ENCODE measurements around the gene ZBTB5. TPM values are rescaled to one million over a fixed set of nuclear protein-coding genes. Genes with fewer than 3 reads are reported as not detected.

ZBTB5 gene
- polyA plus RNA-seq, 2 of the 4 experiments (the other 2 are of a cell fraction), result 12.4 to 18.1 TPM

- 93% methylated on average over 4 of the region's 4 CpGs for WGBS (ENCODE audit: missing lambda C conversion rate)
- ATAC-seq (no peak), DNase-seq (ENCODE audit: low read depth in 1 of 2, low spot score in 1 of 2) (no peak), FAIRE-seq (no peak)
- Histone ChIP-seq H3K4me1 (no peaks in the 10 kb centered on the region), H3K4me3 (no peak overlapping the region), H3K4me2 (no peak overlapping the region), H3K27ac (no peak overlapping the region), H3K9me3 (no peaks in the 10 kb centered on the region)
- no peak for TF ChIP-seq E2F6 (IDR thresholded peaks at IDR 0.05; ENCODE audit: borderline replicate concordance, low read depth)
- TF ChIP-seq ZSCAN20 (CRISPR knock-in tag; IDR thresholded peaks at IDR 0.05), result no peak
- no peak for TF ChIP-seq MYC (IDR thresholded peaks at IDR 0.05; ENCODE audit: borderline replicate concordance, low read length)
- no peak for TF ChIP-seq NPAS2 (CRISPR knock-in tag; IDR thresholded peaks at IDR 0.05; ENCODE audit: borderline replicate concordance)
- ChIA-PET CTCF (interaction anchor here (1.5 to 3.5 kb wide), 3 partner anchors 13 to 81 kb away, joined by 4 to 14 read pairs (median 8); no protein-coding TSS in a partner anchor), POLR2A (no interaction called here)
These were observed 30.8 kb upstream of the ZBTB5 start for GRCh38 chr9:37496020-37496419.

- ChIA-PET POLR2A (no interaction called here), CTCF (interaction anchor here (1.5 to 3.5 kb wide), 3 partner anchors 13 to 80 kb away, joined by 4 to 14 read pairs (median 8); no protein-coding TSS in a partner anchor)
- DNase-seq (ENCODE audit: low read depth in 1 of 2, low spot score in 1 of 2) (no peak), ATAC-seq (no peak), FAIRE-seq (no peak)
- Histone ChIP-seq H3K4me1 (no peaks in the 10 kb centered on the region), H3K4me3 (no peak overlapping the region), H3K9me3 (no peaks in the 10 kb centered on the region), H3K4me2 (no peak overlapping the region), H3K27ac (no peak overlapping the region)
- no peak for TF ChIP-seq FOXS1 (CRISPR knock-in tag; IDR thresholded peaks at IDR 0.05)
- 93% methylated on average over 5 of the region's 5 CpGs for WGBS (ENCODE audit: missing lambda C conversion rate)
These were observed 30.3 kb upstream of the ZBTB5 start for GRCh38 chr9:37495571-37495970.

- ChIA-PET CTCF (interaction anchor here (0.5 kb wide), 1 partner anchor 193 kb away, joined by 3 read pairs; no protein-coding TSS in a partner anchor), POLR2A (interaction anchor here (0.6 kb wide), 1 partner anchor 346 kb away, joined by 3 read pairs; no protein-coding TSS in a partner anchor)
- H3K4me3 ChIP-seq, result no peak overlapping the region
- H3K4me2 ChIP-seq, result no peak overlapping the region
- TF ChIP-seq FOXS1 (CRISPR knock-in tag; IDR thresholded peaks at IDR 0.05), result no peak
- TF ChIP-seq HDAC2 (IDR thresholded peaks at IDR 0.05), result no peak
- TF ChIP-seq ESRRA (IDR thresholded peaks at IDR 0.05; ENCODE audit: borderline replicate concordance, low read length), result no peak
- TF ChIP-seq ZNF302 (CRISPR knock-in tag; IDR thresholded peaks at IDR 0.05), result no peak
- TF ChIP-seq RFX5 (IDR thresholded peaks at IDR 0.05), result no peak
- TF ChIP-seq HEYL (CRISPR knock-in tag; IDR thresholded peaks at IDR 0.05), result no peak
- no peak for TF ChIP-seq MAX (IDR thresholded peaks at IDR 0.05)
- no peak for TF ChIP-seq RAD21 (conservative IDR thresholded peaks at IDR 0.05 in 1 of 2, IDR thresholded peaks at IDR 0.05 in 1 of 2)
- TF ChIP-seq ZFP36 (IDR thresholded peaks at IDR 0.05; ENCODE audit: borderline replicate concordance, partially characterized antibody), result no peak
- TF ChIP-seq CBX2 (IDR thresholded peaks at IDR 0.05; ENCODE audit: borderline replicate concordance, low read depth), result no peak
- TF ChIP-seq JUN (IDR thresholded peaks at IDR 0.05), result no peak
- TF ChIP-seq EP300 (IDR thresholded peaks at IDR 0.05), result no peak
- TF ChIP-seq BHLHE40 (IDR thresholded peaks at IDR 0.05; ENCODE audit: low read depth, low read length), result no peak
- TF ChIP-seq ZC3H11A (IDR thresholded peaks at IDR 0.05), result no peak
- no peak for TF ChIP-seq EHMT2 (IDR thresholded peaks at IDR 0.05; ENCODE audit: low read depth)
- no peak for TF ChIP-seq USF2 (IDR thresholded peaks at IDR 0.05)
- TF ChIP-seq KDM5A (IDR thresholded peaks at IDR 0.05), result no peak
- no peak for TF ChIP-seq SMC3 (IDR thresholded peaks at IDR 0.05)
- TF ChIP-seq RNF2 (IDR thresholded peaks at IDR 0.05; ENCODE audit: borderline replicate concordance, low read depth), result no peak
- peaks cover 9% of the 10 kb centered on the region for H3K4me1 ChIP-seq
- 97% methylated on average over 1 of the region's 1 CpG for WGBS (ENCODE audit: missing lambda C conversion rate)
- no peak for ATAC-seq
- no peaks in the 10 kb centered on the region for H3K9me3 ChIP-seq
- H3K27ac ChIP-seq, result no peak overlapping the region
- no peak for DNase-seq (ENCODE audit: low read depth in 1 of 2, low spot score in 1 of 2)
- no peak for FAIRE-seq
These were observed 26.7 kb upstream of the ZBTB5 start for GRCh38 chr9:37491939-37492338.

Data from A549 (cell line).